ENCODE results near the gene CSK.

Gene CSK

DNA sequence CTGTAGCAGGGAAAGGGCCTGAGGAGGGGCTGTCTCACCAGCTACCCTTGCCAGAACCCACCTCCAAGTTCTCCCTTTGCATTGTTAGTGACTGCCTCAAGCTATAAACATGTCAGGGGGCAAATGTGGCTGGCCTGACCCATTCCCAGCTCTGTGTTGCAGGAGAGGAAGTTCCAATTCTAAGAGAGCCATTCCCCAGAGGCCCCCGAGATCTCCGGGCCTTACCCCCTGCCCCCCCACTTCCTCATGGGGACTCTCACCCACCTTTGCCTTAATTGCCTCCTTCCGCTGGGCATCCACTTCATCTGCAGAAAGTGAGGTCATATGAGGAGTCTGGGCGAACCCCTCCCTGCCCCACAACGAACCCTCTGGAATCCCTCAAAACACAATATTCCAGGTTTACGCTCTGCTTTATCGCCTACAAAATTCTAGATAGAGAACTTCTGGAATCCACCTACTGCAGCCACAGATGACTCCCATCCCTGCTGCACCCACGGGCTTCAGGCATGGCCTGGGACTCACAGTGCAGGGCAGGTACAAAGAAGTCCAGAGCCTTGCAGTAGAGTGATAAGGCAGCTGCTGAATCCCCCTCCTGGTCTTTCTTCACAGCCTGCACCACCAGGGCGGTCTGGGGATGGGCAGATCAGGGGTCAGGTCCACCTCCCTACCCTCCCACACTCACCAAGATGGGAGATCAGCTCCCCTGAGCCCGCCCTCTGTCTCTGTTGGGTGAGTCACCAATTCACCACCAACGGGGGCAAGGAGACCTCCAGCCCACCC is 57.1 kb downstream of the CSK start:
- no peak overlapping the region for H3K4me3 Mint-ChIP-seq
- no peaks in the 10 kb centered on the region for H3K9me3 Mint-ChIP-seq
- peak overlapping the region; percentile 20 for H3K27ac Mint-ChIP-seq
- H3K36me3 Mint-ChIP-seq (ENCODE audit: low read depth), result peaks cover 31% of the 10 kb centered on the region
- H3K4me1 Mint-ChIP-seq (ENCODE audit: low read depth), result peaks cover 23% of the 10 kb centered on the region
- DNase-seq (ENCODE audit: low spot score), result no peak
- no peaks in the 10 kb centered on the region for H3K27me3 Mint-ChIP-seq (ENCODE audit: low read depth)

DNA sequence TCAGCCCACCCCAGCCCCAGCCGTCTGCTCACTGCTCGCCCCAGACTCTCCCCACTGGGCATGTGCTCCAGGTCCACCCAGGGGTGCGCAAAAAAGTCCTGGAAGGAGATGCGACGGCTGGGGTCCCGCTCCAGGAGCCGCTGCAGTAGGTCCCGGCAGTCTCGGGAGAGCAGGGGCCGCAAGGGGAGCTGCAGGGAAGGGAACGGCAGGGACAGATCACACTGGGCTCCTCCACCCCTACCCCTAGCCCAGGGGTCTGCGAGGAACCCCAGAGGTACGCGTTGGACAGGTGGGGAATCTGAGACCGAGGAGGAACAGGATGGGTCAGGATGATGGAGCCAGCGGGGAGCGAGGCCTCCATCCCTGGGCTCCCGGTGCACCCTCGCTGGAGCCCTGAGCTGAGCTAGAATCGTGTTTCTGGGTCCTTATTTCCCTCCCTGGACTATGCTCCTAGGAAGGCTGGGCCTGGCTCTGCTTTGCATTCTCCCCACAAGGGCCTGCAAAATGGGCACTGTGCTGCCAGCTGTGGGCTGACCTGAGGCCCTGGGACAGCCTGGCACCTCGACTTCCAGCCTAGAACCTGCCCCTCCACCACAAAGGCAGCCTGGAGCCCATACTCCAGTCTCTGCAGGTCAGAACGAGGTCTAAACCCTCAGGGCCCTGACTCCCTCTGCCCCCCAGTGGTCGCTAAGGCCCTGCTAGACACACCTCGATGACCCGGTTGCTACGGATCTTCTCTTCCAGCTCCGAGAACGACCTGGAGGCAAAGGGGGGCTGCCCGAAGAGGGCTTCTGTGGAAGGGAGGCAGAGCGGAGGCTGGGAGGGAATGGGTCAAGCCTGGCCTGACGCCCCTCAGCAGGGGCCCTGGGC is 57.9 kb downstream of the CSK start:
- peaks cover 39% of the 10 kb centered on the region for H3K36me3 Mint-ChIP-seq (ENCODE audit: low read depth)
- H3K9me3 Mint-ChIP-seq, result no peaks in the 10 kb centered on the region
- DNase-seq (ENCODE audit: low spot score), result no peak
- peaks cover 29% of the 10 kb centered on the region for H3K4me1 Mint-ChIP-seq (ENCODE audit: low read depth)
- no peaks in the 10 kb centered on the region for H3K27me3 Mint-ChIP-seq (ENCODE audit: low read depth)
- H3K4me3 Mint-ChIP-seq, result no peak overlapping the region
- no peak overlapping the region for H3K27ac Mint-ChIP-seq

GRCh38 chr15:74840851-74841775 is 59.2 kb downstream of the CSK start:
- peak overlapping the region; percentile 91 for H3K4me3 Mint-ChIP-seq
- H3K9me3 Mint-ChIP-seq, result no peaks in the 10 kb centered on the region
- peak overlapping the region; percentile 53 for H3K27ac Mint-ChIP-seq
- peaks cover 39% of the 10 kb centered on the region for H3K4me1 Mint-ChIP-seq (ENCODE audit: low read depth)
- H3K36me3 Mint-ChIP-seq (ENCODE audit: low read depth), result peaks cover 42% of the 10 kb centered on the region
- DNase-seq (ENCODE audit: low spot score), result no peak
- H3K27me3 Mint-ChIP-seq (ENCODE audit: low read depth), result no peaks in the 10 kb centered on the region

DNA sequence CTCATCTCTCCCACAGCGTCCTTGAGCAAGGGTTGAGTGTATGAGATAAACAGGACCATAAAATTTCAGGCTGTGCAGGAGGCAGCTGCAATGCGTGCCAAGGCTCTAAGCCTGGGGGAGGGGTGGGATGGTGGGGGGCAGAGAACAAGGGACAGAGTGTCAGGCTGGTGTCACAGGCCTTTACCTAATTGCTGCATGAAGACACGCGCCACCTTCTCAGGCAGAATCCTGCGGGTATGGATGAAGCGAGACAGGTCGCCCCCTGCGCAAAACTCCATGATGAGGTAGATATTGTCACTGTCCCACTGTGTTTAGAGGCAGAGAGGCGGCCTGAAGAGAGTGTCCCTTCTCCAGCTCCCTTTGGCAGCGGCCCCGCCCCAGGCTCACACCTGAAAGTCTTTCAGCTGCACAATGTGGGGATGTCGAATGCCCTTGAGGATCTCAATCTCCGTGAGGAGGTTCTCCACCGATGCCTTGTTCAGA is 60.1 kb downstream of the CSK start:
- Mint-ChIP-seq H3K4me3 (peak overlapping the region; percentile 91), H3K9me3 (no peaks in the 10 kb centered on the region), H3K36me3 (ENCODE audit: low read depth) (peaks cover 43% of the 10 kb centered on the region), H3K4me1 (ENCODE audit: low read depth) (peaks cover 44% of the 10 kb centered on the region), H3K27me3 (ENCODE audit: low read depth) (no peaks in the 10 kb centered on the region), H3K27ac (peak overlapping the region; percentile 53)
- no peak for DNase-seq (ENCODE audit: low spot score)

DNA sequence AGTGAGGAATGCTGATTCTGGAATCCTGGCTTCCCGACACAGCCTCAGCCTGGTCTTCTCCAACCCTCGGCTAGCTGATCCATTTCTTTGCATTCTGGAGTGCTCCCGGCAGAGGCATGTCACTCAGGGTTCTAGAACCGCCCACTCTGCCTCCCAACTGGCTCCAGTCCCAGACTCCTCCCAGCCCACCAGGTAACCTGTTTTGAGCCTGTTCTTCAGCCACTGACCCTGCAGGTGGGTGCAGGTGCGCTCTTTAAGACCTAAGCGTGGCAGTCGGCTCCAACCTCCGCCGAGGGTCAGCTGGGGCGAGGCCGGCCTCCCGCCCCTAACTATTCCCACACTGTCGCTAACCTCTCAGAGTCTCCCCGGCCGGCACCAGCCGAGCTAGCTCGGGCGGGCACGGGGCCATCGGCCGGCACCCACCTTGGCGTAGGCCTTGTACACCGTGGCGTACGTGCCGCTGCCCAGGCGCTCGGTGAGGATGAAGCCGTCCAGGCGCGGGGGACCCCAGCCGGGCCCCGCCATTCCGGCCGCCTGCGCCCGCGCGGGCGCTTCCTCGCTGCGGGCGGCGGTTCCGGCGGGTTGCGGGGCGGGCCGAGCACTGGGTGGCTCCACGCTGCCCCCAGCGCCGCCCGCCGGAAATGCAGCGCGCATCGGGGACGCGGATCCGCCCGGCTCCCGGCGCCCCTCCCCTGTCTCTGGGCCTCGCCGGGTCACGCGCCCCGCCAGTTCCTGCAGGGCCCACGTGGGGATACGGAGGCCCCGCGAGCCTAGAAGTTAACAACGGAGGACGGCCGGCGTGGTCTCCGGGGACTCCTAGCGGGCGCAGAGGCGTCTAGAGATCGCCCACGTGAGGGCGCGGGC is 60.9 kb downstream of the CSK start, which contains the start of gene ULK3:
TSS of gene ULK3 (minus strand) at position 576 of the 864 bp plus-strand sequence. CDS start at position 525, 51 bp downstream.
- Mint-ChIP-seq H3K27me3 (ENCODE audit: low read depth) (no peaks in the 10 kb centered on the region), H3K36me3 (ENCODE audit: low read depth) (peaks cover 51% of the 10 kb centered on the region), H3K4me3 (peak within 1 kb of the TSS; percentile 91), H3K27ac (peak within 1 kb of the TSS; percentile 97), H3K9me3 (no peaks in the 10 kb centered on the region), H3K4me1 (ENCODE audit: low read depth) (peaks cover 47% of the 10 kb centered on the region)
- peak; percentile 93 for DNase-seq (ENCODE audit: low spot score)

DNA sequence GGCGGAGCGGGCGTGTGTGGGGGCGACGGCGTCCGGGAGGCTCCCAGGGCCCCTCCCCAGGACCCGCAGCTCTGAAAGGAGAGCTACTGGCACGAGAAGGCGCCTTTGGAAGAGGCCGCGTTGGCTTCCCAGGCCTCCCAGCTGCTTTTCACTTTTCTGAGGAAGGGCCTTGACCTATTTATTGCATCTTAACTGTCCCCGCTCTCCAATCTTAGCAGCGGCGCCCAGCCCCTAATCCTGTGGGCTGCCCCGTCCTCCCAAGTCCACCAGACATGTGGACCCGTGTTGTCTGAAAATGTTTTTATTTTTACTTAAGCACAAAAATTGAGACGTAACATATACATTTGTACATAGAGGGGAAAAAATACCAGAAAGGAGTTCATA is 61.6 kb downstream of the CSK start:
- H3K9me3 Mint-ChIP-seq, result no peaks in the 10 kb centered on the region
- H3K4me3 Mint-ChIP-seq, result peak overlapping the region; percentile 76
- peaks cover 47% of the 10 kb centered on the region for H3K4me1 Mint-ChIP-seq (ENCODE audit: low read depth)
- no peaks in the 10 kb centered on the region for H3K27me3 Mint-ChIP-seq (ENCODE audit: low read depth)
- H3K36me3 Mint-ChIP-seq (ENCODE audit: low read depth), result peaks cover 55% of the 10 kb centered on the region
- no peak for DNase-seq (ENCODE audit: low spot score)
- peak overlapping the region; percentile 90 for H3K27ac Mint-ChIP-seq

- peak overlapping the region; percentile 76 for H3K4me3 Mint-ChIP-seq
- DNase-seq (ENCODE audit: low spot score), result no peak
- peaks cover 57% of the 10 kb centered on the region for H3K36me3 Mint-ChIP-seq (ENCODE audit: low read depth)
- no peaks in the 10 kb centered on the region for H3K9me3 Mint-ChIP-seq
- H3K4me1 Mint-ChIP-seq (ENCODE audit: low read depth), result peaks cover 47% of the 10 kb centered on the region
- no peaks in the 10 kb centered on the region for H3K27me3 Mint-ChIP-seq (ENCODE audit: low read depth)
- peak overlapping the region; percentile 97 for H3K27ac Mint-ChIP-seq
Measured at GRCh38 chr15:74843891-74844299, 62.0 kb downstream of the CSK start.

- no peak for DNase-seq (ENCODE audit: low spot score)
- H3K4me3 Mint-ChIP-seq, result peak overlapping the region; percentile 76
- H3K4me1 Mint-ChIP-seq (ENCODE audit: low read depth), result peaks cover 47% of the 10 kb centered on the region
- H3K9me3 Mint-ChIP-seq, result no peaks in the 10 kb centered on the region
- peaks cover 57% of the 10 kb centered on the region for H3K36me3 Mint-ChIP-seq (ENCODE audit: low read depth)
- H3K27ac Mint-ChIP-seq, result peak overlapping the region; percentile 97
- no peaks in the 10 kb centered on the region for H3K27me3 Mint-ChIP-seq (ENCODE audit: low read depth)
Measured at GRCh38 chr15:74844319-74845207, 62.7 kb downstream of the CSK start.

DNA sequence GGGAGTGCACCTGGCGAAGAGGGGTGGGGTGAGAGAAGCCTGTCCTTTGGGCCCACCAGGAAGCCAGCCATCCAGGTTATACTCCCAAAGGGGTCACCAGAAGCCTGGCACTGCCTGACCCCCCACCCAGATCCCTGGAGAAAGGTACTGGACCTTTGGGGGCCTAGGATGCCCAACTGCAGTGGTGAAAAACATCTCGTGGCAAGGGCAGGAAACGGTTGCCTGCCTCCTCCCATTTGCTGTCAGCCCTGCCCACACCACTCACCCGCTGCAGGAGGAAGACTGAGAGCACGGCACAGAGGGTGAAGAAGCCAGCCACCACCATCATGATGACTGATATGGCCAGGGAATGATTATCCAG is 63.3 kb downstream of the CSK start:
- Mint-ChIP-seq H3K27me3 (ENCODE audit: low read depth) (no peaks in the 10 kb centered on the region), H3K4me1 (ENCODE audit: low read depth) (peaks cover 47% of the 10 kb centered on the region), H3K9me3 (no peaks in the 10 kb centered on the region), H3K4me3 (peak overlapping the region; percentile 76), H3K36me3 (ENCODE audit: low read depth) (peaks cover 60% of the 10 kb centered on the region), H3K27ac (peak overlapping the region; percentile 97)
- DNase-seq (ENCODE audit: low spot score), result peak; percentile 65

- peaks cover 60% of the 10 kb centered on the region for H3K36me3 Mint-ChIP-seq (ENCODE audit: low read depth)
Measured at GRCh38 chr15:74845581-74845980, 63.7 kb downstream of the CSK start.

GRCh38 chr15:74847432-74847831 is 65.6 kb downstream of the CSK start:
- no peak for DNase-seq (ENCODE audit: low spot score)
- H3K4me1 Mint-ChIP-seq (ENCODE audit: low read depth), result peaks cover 30% of the 10 kb centered on the region
- no peak overlapping the region for H3K4me3 Mint-ChIP-seq
- H3K36me3 Mint-ChIP-seq (ENCODE audit: low read depth), result peaks cover 55% of the 10 kb centered on the region
- H3K27ac Mint-ChIP-seq, result no peak overlapping the region
- no peaks in the 10 kb centered on the region for H3K27me3 Mint-ChIP-seq (ENCODE audit: low read depth)
- H3K9me3 Mint-ChIP-seq, result no peaks in the 10 kb centered on the region

More at GRCh38 chr15:74845581-74845980, 63.7 kb downstream of the CSK start:
- Mint-ChIP-seq H3K9me3 (no peaks in the 10 kb centered on the region), H3K4me1 (ENCODE audit: low read depth) (peaks cover 47% of the 10 kb centered on the region), H3K27me3 (ENCODE audit: low read depth) (no peaks in the 10 kb centered on the region), H3K4me3 (peak overlapping the region; percentile 76), H3K27ac (peak overlapping the region; percentile 97)
- no peak for DNase-seq (ENCODE audit: low spot score)

DNA sequence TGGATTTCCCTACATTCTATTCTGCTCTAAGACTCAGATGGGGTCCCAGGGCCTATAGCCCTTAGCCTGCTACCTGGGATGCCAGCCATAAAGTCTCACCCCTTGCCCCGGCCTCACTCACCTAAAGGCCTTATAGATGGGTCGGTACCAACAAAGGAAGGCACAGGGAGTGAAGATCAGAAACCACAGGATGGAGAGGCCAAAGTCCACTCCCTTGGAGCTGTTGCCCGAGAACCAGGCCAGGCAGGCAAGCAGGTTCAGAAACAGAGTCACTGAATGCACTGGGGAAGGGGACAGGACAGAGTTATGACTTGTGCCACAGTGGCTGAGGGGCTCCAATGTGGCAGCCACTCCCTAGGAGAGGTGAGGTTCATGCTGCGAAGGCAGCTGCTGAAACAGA is 68.5 kb downstream of the CSK start:
- Mint-ChIP-seq H3K36me3 (ENCODE audit: low read depth) (peaks cover 52% of the 10 kb centered on the region), H3K27ac (no peak overlapping the region), H3K9me3 (no peaks in the 10 kb centered on the region), H3K4me3 (no peak overlapping the region), H3K4me1 (ENCODE audit: low read depth) (peaks cover 14% of the 10 kb centered on the region), H3K27me3 (ENCODE audit: low read depth) (no peaks in the 10 kb centered on the region)
- DNase-seq (ENCODE audit: low spot score), result no peak

All from T-helper 2 cell treated with Interferon-gamma antibody and Interleukin-4, amounts not matched to agents 5 μg/mL and 100 μg/mL, for 36 hours (primary cell).